Stimulated activated CD4-positive, alpha-beta T cell treated with anti-CD3 and anti-CD28 coated beads, Interleukin-4, amount 100 ng/mL, for 48 hours (primary cell): ENCODE data around the gene RNF13.

Source experiments
- DNase-seq, 2 donors: peaks; one replicate each; pipeline ENCODE4 v3.0.0-alpha.2; 2020; ENCODE audit warnings: low read depth in 2 of 2

RNF13 gene

DNA sequence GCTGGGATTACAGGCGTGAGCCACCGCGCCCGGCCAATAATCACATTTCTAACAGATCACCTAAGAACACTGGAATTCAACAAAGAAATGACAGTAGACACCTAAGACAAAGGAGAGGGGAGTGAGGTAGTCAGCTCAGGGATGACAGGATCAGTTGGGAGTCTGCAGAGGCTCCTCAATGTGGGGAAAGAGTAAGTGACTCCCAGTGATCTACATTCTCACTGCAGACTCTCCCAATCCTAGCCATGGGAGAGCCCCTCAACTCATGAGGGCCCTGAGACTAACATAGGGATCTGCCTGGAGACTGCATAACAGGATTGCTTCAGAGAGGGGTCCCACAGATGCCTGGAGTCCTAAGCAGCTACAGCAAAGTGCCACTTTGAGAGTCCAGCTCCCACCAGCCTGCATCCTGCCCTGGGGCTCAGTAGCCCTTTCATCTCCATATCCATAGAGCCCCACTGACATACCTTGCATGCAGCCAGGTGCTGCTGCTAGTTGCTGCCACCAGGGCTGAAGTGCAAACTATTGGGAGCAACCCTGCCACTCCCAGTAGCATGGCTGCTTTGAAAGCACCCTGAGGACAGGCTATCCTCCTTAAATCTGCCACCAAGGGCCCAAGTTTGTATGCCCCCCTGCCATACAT is 179.5 kb downstream of the RNF13 start:
- DNase-seq: no peak

DNA sequence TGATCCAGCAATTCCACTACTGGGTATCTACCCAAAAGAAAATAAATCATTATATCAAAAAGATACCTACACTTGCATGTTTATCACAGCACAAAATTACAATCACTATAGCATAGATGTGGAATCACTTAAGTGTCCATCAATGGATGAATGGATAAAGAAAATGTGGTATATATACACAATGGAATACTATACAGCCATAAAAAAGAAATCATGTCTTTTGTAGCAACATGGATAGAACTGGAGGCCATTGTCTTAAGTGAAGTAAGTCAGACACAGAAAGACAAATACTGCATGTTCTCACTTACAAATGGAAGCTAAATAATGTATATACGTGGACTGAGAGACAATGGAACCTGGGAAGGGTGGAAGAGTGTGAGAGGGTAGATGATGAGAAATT is 185.9 kb downstream of the RNF13 start:
- no peak for DNase-seq

DNA sequence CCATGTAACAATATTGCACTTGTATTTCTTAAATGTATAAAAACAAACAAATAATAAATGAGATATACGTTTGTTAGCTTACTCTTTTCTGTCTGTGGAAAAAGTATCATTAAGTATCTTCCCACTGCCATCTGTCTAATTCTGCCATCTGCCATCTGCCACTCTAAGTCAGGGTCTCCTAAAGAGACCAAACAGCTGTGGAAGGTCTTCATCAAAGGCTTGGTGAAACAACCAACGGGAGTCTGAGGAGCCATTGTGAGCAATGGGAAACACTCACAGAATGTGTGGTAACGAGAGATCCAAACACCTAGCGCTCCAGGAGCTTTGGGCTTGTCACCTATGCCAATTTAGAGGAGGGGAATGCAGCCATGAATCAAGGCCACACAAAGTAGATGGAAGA is 186.4 kb downstream of the RNF13 start:
- no peak for DNase-seq

DNA sequence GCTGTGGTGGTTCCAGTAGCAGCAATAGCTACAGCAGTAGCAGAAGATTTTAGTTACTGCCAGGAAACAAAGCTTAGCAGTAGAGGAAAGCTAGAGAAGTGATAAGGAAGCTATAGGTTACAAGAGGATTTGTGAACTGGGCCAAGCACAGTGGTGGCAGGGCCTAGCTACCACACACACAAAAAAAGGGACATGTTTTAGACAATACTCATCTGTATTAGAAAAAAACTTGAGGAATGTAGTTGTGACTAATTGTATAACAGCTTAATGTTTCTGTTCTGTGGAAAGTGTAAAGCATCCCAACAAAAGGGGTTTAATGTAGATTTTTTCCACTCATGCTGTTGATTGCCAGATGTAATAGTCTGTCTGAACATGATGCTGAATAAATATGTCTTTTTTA is 187.6 kb downstream of the RNF13 start:
- no peak for DNase-seq

DNA sequence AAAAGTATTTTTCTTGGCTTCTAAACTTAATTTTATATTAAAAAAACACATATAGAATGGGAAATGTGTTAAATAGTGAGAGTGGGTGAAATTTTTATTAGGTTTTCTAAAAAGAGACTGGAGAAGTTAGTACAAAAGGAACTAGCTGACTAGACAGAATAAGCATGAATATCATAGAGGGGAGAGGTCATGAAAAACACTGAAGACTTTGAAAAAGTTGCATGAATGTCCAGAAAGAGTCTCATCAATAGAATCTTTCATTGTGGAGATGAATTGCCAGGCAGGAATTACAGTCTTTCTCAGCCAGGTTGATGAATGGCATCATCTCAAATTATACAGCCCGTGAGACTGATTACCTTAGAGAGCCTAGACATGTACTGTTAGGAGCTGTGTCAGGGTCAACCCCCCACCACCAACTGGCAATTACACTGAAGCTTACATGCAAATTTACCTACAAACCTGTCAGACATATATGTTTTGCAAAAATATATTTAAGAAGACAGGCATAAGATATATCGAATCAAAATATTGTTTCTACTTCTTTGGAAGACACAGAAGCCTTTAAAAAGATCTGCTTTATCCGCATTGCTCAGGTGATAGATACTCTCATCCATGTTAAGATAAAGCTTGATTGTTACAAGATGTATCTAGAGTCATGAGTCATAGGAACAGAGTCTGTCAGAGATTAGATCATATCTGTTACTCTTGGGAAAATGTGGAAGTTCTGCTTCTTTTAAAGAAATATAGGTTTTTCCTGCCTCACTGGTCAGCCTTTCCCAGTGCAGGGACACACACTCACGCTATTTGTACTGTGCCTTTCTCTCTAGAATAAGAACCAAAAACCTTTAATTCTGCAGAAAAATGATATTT is 192.5 kb downstream of the RNF13 start:
- no peak for DNase-seq

DNA sequence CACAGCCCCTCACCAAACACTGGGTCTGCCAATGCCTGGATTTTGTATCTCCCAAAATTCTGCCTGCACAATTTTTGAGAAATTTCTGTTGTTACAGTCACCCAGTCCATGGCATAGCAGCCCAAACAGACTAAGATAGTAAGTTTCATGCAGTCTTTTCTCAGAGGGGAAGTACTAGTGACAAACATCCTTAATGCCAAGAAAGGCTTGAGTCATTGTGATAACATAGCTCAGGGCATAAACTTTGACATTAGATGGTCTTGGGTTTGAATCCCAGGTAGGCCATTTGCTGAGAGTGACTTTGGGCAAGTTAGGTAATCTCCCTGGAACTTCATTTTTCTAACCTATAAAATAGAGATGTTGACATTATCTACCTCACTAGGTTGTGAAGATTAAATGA is 193.8 kb downstream of the RNF13 start:
- DNase-seq: no peak
